ENCODE measurements around the gene FSTL5.
"Not testable (repeated sequence)": the region's sequence is repeated elsewhere in the genome, so short reads cannot be mapped to it uniquely, and the experiment has no call there.

FSTL5 gene

DNA sequence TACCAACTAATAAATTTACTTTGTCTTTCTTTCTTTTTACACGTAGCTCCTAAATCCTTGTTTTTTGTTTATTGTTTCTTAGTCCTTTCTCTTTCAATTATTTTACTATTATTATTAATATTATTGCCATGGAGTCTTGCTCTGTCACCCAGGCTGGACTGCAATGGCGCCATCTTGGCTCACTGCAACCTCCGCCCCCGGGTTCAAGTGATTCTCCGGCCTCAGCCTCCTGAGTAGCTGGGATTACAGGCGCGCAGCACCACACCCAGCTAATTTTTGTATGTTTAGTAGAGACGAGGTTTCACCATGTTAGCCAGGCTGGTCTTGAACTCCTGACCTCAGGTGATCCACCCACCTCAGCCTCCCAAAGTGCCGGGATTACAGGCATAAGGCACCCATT, 405.4 kb downstream of the FSTL5 start:
- H3K4me1 ChIP-seq; H3K36me3 ChIP-seq (replicated peaks); H3K9me3 ChIP-seq; H3K27me3 ChIP-seq (ENCODE audit: low read depth); in situ Hi-C loops (cut with MboI; ENCODE audit: low sequenced_read_pairs); H3K4me3 ChIP-seq; DNase-seq (ENCODE audit: low spot score in 2 of 2): not testable (repeated sequence)

DNA sequence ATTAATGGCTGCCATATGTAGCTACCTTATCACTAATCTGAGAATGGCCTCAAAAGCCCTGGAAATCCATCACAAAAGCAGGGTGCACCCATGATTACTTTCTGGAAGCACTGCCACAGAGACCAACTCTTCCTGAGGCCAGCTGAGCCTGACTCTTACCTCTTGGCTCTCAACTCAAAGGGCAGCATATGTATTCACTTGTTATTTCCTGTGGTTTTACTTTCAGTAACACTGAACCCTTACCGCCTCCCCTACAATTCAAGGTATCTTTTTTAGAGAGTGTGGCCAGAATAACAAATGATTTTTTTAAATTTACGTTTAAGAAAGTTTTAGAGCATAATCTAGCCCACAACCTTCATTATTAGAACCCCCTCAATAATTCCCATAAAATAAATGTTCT, 434.9 kb downstream of the FSTL5 start:
- in situ Hi-C loops (cut with MboI; ENCODE audit: low sequenced_read_pairs) = no loop called here
- DNase-seq (ENCODE audit: low spot score in 2 of 2) = no peak
- no peaks in the 10 kb centered on the region for H3K9me3 ChIP-seq
- H3K4me3 ChIP-seq = no peak overlapping the region
- H3K4me1 ChIP-seq = no peaks in the 10 kb centered on the region
- H3K27me3 ChIP-seq (ENCODE audit: low read depth) = no peaks in the 10 kb centered on the region
- H3K36me3 ChIP-seq (replicated peaks) = no peaks in the 10 kb centered on the region

- DNase-seq (ENCODE audit: low spot score in 2 of 2) = no peak
- Histone ChIP-seq H3K4me3 (no peak overlapping the region), H3K4me1 (peaks cover 3% of the 10 kb centered on the region; the same call in 1 of the 2 replicates), H3K9me3 (no peaks in the 10 kb centered on the region), H3K27me3 (ENCODE audit: low read depth) (no peaks in the 10 kb centered on the region), H3K36me3 (replicated peaks) (no peaks in the 10 kb centered on the region)
- in situ Hi-C loops (cut with MboI; ENCODE audit: low sequenced_read_pairs) = no loop called here
These were observed 441.9 kb downstream of the FSTL5 start for GRCh38 chr4:161721947-161722346.

GRCh38 chr4:161717084-161717483, 446.7 kb downstream of the FSTL5 start:
- no peak for DNase-seq (ENCODE audit: low spot score in 2 of 2)
- H3K4me1 ChIP-seq = peaks cover 3% of the 10 kb centered on the region; the same call in 1 of the 2 replicates
- no peaks in the 10 kb centered on the region for H3K9me3 ChIP-seq
- in situ Hi-C loops (cut with MboI; ENCODE audit: low sequenced_read_pairs) = no loop called here
- no peak overlapping the region for H3K4me3 ChIP-seq
- no peaks in the 10 kb centered on the region for H3K27me3 ChIP-seq (ENCODE audit: low read depth)
- H3K36me3 ChIP-seq (replicated peaks) = no peaks in the 10 kb centered on the region

DNA sequence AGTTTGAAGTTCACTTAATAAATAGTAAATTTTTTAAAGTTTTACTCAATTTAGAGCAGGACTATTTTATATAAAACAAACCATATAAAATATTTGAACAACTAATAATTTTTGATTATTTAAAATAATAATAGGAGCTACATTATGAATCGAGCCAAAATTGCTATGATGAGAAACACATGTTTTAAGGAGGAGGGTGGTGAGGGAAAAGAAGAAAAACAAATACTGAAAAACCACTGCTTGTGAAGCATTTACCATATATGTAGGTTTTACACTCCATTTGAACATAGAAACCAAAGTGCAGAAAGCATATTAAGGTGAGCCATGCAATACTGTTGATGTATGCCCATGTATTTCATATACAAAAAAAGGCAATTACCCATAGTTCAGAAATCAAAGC, 448.9 kb downstream of the FSTL5 start:
- no peak for DNase-seq (ENCODE audit: low spot score in 2 of 2)
- Histone ChIP-seq H3K4me3 (no peak overlapping the region), H3K9me3 (no peaks in the 10 kb centered on the region), H3K27me3 (ENCODE audit: low read depth) (no peaks in the 10 kb centered on the region), H3K4me1 (no peaks in the 10 kb centered on the region), H3K36me3 (replicated peaks) (no peaks in the 10 kb centered on the region)
- in situ Hi-C loops (cut with MboI; ENCODE audit: low sequenced_read_pairs) = no loop called here

DNA sequence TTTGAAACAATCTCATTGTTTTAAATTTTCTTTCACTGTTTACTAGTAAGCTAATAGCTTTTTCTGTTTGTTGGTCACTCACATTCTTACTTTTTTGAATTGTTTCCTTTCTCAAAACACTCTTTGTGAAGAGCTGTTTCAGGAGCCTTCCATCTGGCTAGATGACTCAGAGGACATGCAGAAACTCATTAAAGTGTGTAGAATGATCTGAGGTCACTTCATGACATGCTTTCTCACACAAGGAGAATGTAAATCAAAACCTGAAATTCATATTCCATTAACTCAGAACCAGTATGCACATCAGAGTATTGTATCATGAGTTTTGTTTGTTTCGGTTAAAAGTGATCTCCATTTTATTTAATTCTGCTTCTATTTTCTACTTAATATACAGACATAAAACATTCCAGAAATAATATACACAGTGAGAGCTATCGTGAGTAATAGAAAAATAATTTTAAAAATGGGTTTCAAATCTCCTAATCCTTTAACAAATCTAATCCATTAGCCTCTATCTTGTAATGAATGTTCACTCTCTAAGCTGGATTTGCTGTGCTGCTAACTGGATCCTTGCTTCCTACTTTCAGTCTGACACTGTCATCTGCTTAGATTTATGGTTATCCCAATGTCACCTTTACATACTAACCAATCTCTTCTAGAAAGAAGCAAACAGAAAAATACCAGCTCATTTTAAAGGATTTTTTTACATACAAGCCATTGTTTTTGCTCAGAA, 449.6 kb downstream of the FSTL5 start:
- no peak overlapping the region for H3K4me3 ChIP-seq
- H3K9me3 ChIP-seq = no peaks in the 10 kb centered on the region
- no peaks in the 10 kb centered on the region for H3K27me3 ChIP-seq (ENCODE audit: low read depth)
- H3K36me3 ChIP-seq (replicated peaks) = no peaks in the 10 kb centered on the region
- H3K4me1 ChIP-seq = no peaks in the 10 kb centered on the region
- DNase-seq (ENCODE audit: low spot score in 2 of 2) = no peak
- in situ Hi-C loops (cut with MboI; ENCODE audit: low sequenced_read_pairs) = no loop called here

GRCh38 chr4:161704653-161705052, 459.1 kb downstream of the FSTL5 start:
- Histone ChIP-seq H3K27me3 (ENCODE audit: low read depth) (no peaks in the 10 kb centered on the region), H3K4me1 (no peaks in the 10 kb centered on the region), H3K4me3 (no peak overlapping the region), H3K36me3 (replicated peaks) (no peaks in the 10 kb centered on the region), H3K9me3 (no peaks in the 10 kb centered on the region)
- in situ Hi-C loops (cut with MboI; ENCODE audit: low sequenced_read_pairs) = no loop called here
- DNase-seq (ENCODE audit: low spot score in 2 of 2) = no peak

- no peaks in the 10 kb centered on the region for H3K36me3 ChIP-seq (replicated peaks)
- no peak for DNase-seq (ENCODE audit: low spot score in 2 of 2)
- H3K4me3 ChIP-seq = no peak overlapping the region
- H3K27me3 ChIP-seq (ENCODE audit: low read depth) = no peaks in the 10 kb centered on the region
- no peaks in the 10 kb centered on the region for H3K4me1 ChIP-seq
- in situ Hi-C loops (cut with MboI; ENCODE audit: low sequenced_read_pairs) = no loop called here
- no peaks in the 10 kb centered on the region for H3K9me3 ChIP-seq
These were observed 459.8 kb downstream of the FSTL5 start for GRCh38 chr4:161704040-161704439.

DNA sequence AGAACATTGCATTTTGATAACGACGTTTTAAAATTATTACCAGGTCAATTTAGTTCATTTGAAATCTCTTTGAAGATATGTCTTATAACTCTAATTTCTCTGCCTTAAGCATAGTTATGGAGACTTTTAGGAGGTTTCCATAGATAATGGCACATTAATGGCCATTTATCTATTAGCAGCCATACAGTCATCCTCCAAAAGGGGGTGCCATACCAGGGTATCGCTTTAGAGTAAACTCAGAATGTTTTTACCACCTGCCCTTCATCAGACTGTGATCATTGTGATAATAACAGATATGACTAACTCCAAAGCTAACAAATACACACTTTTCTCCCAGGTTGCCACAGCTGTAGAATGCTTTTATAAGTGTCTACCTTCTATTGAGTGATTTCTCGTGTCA, 461.5 kb downstream of the FSTL5 start:
- Histone ChIP-seq H3K4me1 (no peaks in the 10 kb centered on the region), H3K4me3 (no peak overlapping the region), H3K9me3 (no peaks in the 10 kb centered on the region), H3K36me3 (replicated peaks) (no peaks in the 10 kb centered on the region), H3K27me3 (ENCODE audit: low read depth) (no peaks in the 10 kb centered on the region)
- peak in 1 of 2 experiments; percentile 9 for DNase-seq (ENCODE audit: low spot score in 2 of 2)
- in situ Hi-C loops (cut with MboI; ENCODE audit: low sequenced_read_pairs) = no loop called here

- Histone ChIP-seq H3K27me3 (ENCODE audit: low read depth) (no peaks in the 10 kb centered on the region), H3K36me3 (replicated peaks) (no peaks in the 10 kb centered on the region), H3K4me1 (no peaks in the 10 kb centered on the region), H3K9me3 (no peaks in the 10 kb centered on the region), H3K4me3 (no peak overlapping the region)
- no peak for DNase-seq (ENCODE audit: low spot score in 2 of 2)
- in situ Hi-C loops (cut with MboI; ENCODE audit: low sequenced_read_pairs) = no loop called here
These were observed 466.9 kb downstream of the FSTL5 start for GRCh38 chr4:161696944-161697343.

DNA sequence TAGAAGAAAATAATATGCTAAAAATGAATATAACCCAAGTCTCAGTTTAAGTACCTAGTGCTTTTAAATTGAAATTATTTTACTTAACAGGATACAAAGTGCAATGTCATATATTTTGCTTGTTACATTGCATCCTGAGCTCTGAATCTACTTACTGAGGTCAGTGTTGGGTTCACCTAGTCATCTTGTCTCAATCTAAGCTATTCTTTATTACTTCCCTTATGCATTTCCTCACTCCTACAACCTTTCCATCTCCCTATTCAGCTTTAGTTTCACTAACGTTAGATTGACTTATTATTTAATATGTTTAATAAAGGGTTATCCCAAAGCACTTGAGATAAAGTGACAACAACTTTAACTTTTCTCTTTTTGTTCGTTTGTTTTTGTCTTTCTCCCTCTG, 483.7 kb downstream of the FSTL5 start:
- no peaks in the 10 kb centered on the region for H3K36me3 ChIP-seq (replicated peaks)
- no peak for DNase-seq (ENCODE audit: low spot score in 2 of 2)
- no peak overlapping the region for H3K4me3 ChIP-seq
- in situ Hi-C loops (cut with MboI; ENCODE audit: low sequenced_read_pairs) = no loop called here
- no peaks in the 10 kb centered on the region for H3K27me3 ChIP-seq (ENCODE audit: low read depth)
- H3K9me3 ChIP-seq = no peaks in the 10 kb centered on the region
- no peaks in the 10 kb centered on the region; the same call in 1 of the 2 replicates for H3K4me1 ChIP-seq

- no peak overlapping the region for H3K4me3 ChIP-seq
- in situ Hi-C loops (cut with MboI; ENCODE audit: low sequenced_read_pairs) = no loop called here
- H3K27me3 ChIP-seq (ENCODE audit: low read depth) = no peaks in the 10 kb centered on the region
- H3K9me3 ChIP-seq = no peaks in the 10 kb centered on the region
- H3K4me1 ChIP-seq = no peaks in the 10 kb centered on the region
- DNase-seq (ENCODE audit: low spot score in 2 of 2) = no peak
- H3K36me3 ChIP-seq (replicated peaks) = no peaks in the 10 kb centered on the region
These were observed 499.1 kb downstream of the FSTL5 start for GRCh38 chr4:161664740-161665139.

- in situ Hi-C loops (cut with MboI; ENCODE audit: low sequenced_read_pairs) = no loop called here
- Histone ChIP-seq H3K4me1 (no peaks in the 10 kb centered on the region), H3K27me3 (ENCODE audit: low read depth) (no peaks in the 10 kb centered on the region), H3K4me3 (no peak overlapping the region), H3K9me3 (no peaks in the 10 kb centered on the region), H3K36me3 (replicated peaks) (no peaks in the 10 kb centered on the region)
- DNase-seq (ENCODE audit: low spot score in 2 of 2) = no peak
These were observed 500.0 kb downstream of the FSTL5 start for GRCh38 chr4:161663844-161664243.

DNA sequence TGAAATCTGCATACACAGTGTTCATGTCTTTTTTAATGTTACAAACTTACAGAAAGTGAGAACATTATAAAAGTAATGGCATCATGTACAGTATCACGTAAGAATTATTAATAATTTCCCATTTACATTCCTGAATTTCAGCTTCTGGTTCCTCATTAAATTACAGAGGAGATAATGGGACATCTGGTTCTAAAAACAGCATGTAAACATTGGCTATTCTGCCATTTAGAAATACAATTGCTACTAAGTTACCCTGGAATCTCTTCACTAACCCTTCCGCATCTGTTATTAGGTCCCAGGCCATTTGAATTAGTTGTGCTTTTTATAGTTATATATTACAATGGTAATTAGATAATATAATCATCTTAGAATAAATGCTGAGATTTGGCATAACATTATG, 505.1 kb downstream of the FSTL5 start:
- no peaks in the 10 kb centered on the region for H3K9me3 ChIP-seq
- in situ Hi-C loops (cut with MboI; ENCODE audit: low sequenced_read_pairs) = no loop called here
- H3K27me3 ChIP-seq (ENCODE audit: low read depth) = no peaks in the 10 kb centered on the region
- H3K4me3 ChIP-seq = no peak overlapping the region
- DNase-seq (ENCODE audit: low spot score in 2 of 2) = no peak
- no peaks in the 10 kb centered on the region for H3K4me1 ChIP-seq
- H3K36me3 ChIP-seq (replicated peaks) = no peaks in the 10 kb centered on the region

GRCh38 chr4:161657616-161658015, 506.2 kb downstream of the FSTL5 start:
- Histone ChIP-seq H3K4me3 (no peak overlapping the region), H3K27me3 (ENCODE audit: low read depth) (no peaks in the 10 kb centered on the region), H3K4me1 (no peaks in the 10 kb centered on the region), H3K36me3 (replicated peaks) (no peaks in the 10 kb centered on the region), H3K9me3 (no peaks in the 10 kb centered on the region)
- in situ Hi-C loops (cut with MboI; ENCODE audit: low sequenced_read_pairs) = no loop called here
- DNase-seq (ENCODE audit: low spot score in 2 of 2) = no peak
